ENCODE measurements around the gene WDR91. TPM values are rescaled to one million over a fixed set of nuclear protein-coding genes. Genes with fewer than 3 reads are reported as not detected.
"Not testable (repeated sequence)": the region's sequence is repeated elsewhere in the genome, so short reads cannot be mapped to it uniquely, and the experiment has no call there.

The WDR91 gene
- total RNA-seq, 2 experiments from 2014 or later: 9.3 to 25.9 TPM

- no peaks in the 10 kb centered on the region for H3K9me3 Mint-ChIP-seq (ENCODE audit: low read depth)
- ATAC-seq (no peak), DNase-seq (no peak)
- no peaks in the 10 kb centered on the region for H3K4me1 Mint-ChIP-seq
- H3K36me3 Mint-ChIP-seq: no peaks in the 10 kb centered on the region
- H3K4me3 Mint-ChIP-seq: no peak overlapping the region
- CTCF ChIA-PET: no interaction called here
- H3K27me3 Mint-ChIP-seq: peaks cover 7% of the 10 kb centered on the region
- no peak overlapping the region for H3K27ac Mint-ChIP-seq
Observed at GRCh38 chr7:135242096-135242684, 30.9 kb upstream of the WDR91 start.

DNA sequence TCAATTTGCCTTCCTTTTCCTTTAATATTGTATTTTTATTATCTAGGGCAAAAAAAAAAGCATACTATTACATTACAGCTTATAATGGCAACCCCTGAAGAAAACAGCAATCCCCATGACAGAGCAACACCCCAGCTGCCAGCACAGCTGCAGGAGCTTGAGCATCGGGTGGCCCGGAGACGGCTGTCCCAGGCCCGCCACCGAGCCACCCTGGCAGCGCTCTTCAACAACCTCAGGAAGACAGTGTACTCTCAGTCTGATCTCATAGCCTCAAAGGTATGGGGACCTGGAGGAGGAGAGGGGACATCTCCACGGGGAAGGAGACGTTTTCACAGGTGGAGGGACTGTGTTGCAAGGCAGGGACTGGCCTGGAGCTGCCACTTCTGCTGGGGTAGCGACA, 29.1 kb upstream of the WDR91 start:
- Mint-ChIP-seq H3K4me1 (peaks cover 7% of the 10 kb centered on the region), H3K9me3 (ENCODE audit: low read depth) (no peaks in the 10 kb centered on the region), H3K36me3 (no peaks in the 10 kb centered on the region), H3K27ac (no peak overlapping the region), H3K27me3 (peaks cover 7% of the 10 kb centered on the region), H3K4me3 (no peak overlapping the region)
- DNase-seq: no peak
- no peak for ATAC-seq
- CTCF ChIA-PET: no interaction called here

DNA sequence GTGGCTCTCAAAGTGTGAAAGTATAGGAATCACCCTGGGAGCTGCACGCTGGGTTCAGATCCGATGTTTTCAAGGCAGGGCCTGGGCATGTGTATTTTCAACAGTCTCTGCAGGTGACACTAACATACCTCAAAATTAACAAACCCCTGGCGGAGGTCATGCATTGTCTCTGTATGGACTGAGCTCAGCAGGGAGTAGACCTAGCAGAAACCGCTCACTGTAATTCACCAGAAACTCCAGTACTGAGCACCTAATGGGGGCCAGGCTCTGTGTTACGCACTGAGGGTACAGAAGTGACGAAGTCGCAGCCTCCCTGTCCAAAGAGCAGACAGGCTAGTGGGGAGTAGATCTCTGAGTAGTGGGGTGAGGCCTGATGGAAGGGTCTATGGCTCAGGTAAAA, 27.9 kb upstream of the WDR91 start:
- no peaks in the 10 kb centered on the region for H3K9me3 Mint-ChIP-seq (ENCODE audit: low read depth)
- H3K27me3 Mint-ChIP-seq: peaks cover 2% of the 10 kb centered on the region
- no peaks in the 10 kb centered on the region for H3K36me3 Mint-ChIP-seq
- no peak overlapping the region for H3K27ac Mint-ChIP-seq
- DNase-seq (no peak), ATAC-seq (no peak)
- CTCF ChIA-PET: interaction anchor here (1.8 kb wide), 1 partner anchor 9 kb away, joined by 5 read pairs; no protein-coding TSS in a partner anchor
- H3K4me3 Mint-ChIP-seq: no peak overlapping the region
- peaks cover 7% of the 10 kb centered on the region for H3K4me1 Mint-ChIP-seq

- ATAC-seq (no peak), DNase-seq (no peak)
- Mint-ChIP-seq H3K36me3 (no peaks in the 10 kb centered on the region), H3K4me3 (no peak overlapping the region), H3K27me3 (peaks cover 2% of the 10 kb centered on the region), H3K9me3 (ENCODE audit: low read depth) (no peaks in the 10 kb centered on the region), H3K4me1 (peaks cover 7% of the 10 kb centered on the region), H3K27ac (no peak overlapping the region)
- CTCF ChIA-PET: interaction anchor here (1.8 kb wide), 1 partner anchor 10 kb away, joined by 5 read pairs; no protein-coding TSS in a partner anchor
Observed at GRCh38 chr7:135238112-135238744, 26.9 kb upstream of the WDR91 start.

DNA sequence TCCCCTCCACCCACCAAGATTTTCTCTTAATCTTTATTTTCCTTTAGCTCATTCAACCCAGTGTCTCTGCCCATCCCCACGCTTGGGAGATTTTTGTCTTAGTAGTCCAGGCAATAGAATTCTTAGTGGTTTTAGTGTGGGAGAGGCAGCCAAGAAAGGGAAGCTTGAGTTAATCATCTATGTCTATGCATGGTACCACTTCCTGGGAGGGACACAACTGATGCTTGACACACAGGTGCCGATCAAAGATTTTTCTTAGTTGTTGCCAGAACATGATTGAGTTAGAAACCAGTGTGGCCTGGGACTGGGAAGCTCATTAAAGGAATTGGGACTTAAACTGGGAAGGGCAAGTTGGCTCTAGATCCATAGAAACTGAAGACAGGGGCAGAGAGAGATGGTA, 25.4 kb upstream of the WDR91 start:
- no peak overlapping the region for H3K4me3 Mint-ChIP-seq
- DNase-seq: no peak
- ATAC-seq: no peak
- H3K27me3 Mint-ChIP-seq: peaks cover 2% of the 10 kb centered on the region
- no peak overlapping the region for H3K27ac Mint-ChIP-seq
- no peaks in the 10 kb centered on the region for H3K36me3 Mint-ChIP-seq
- peaks cover 7% of the 10 kb centered on the region for H3K4me1 Mint-ChIP-seq
- CTCF ChIA-PET: interaction anchor here (0.6 to 1.9 kb wide), 3 partner anchors 17 to 294 kb away, joined by 3 to 5 read pairs (median 3); no protein-coding TSS in a partner anchor
- H3K9me3 Mint-ChIP-seq (ENCODE audit: low read depth): no peaks in the 10 kb centered on the region

GRCh38 chr7:135235841-135236240, 24.5 kb upstream of the WDR91 start:
- no peak overlapping the region for H3K4me3 Mint-ChIP-seq
- no peaks in the 10 kb centered on the region for H3K36me3 Mint-ChIP-seq
- peaks cover 2% of the 10 kb centered on the region for H3K27me3 Mint-ChIP-seq
- H3K4me1 Mint-ChIP-seq: peaks cover 7% of the 10 kb centered on the region
- no peak for DNase-seq
- no peak overlapping the region for H3K27ac Mint-ChIP-seq
- no peaks in the 10 kb centered on the region for H3K9me3 Mint-ChIP-seq (ENCODE audit: low read depth)
- CTCF ChIA-PET: interaction anchor here (1.0 to 1.9 kb wide), 3 partner anchors 16 to 39 kb away, joined by 3 to 5 read pairs (median 3); no protein-coding TSS in a partner anchor
- ATAC-seq: no peak

DNA sequence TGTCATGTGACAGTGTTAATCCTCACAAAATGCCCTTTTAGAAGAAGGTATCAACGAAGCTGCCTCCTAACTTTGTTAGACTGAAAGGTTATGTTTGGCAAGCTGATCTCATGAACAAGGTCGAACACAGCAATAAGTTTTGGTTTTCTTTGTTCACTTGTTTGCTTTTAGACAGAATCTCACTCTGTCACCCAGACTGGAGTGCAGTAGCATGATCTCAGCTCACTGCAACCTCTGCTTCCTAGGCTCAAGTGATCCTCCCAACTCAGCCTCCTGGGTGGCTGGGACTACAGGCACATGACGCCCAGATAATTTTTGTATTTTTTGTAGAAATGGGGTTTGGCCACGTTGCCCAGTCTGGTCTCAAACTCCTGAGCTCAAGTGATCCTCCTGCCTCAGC, 23.4 kb upstream of the WDR91 start:
- Mint-ChIP-seq H3K36me3 (no peaks in the 10 kb centered on the region), H3K27ac (no peak overlapping the region), H3K4me1 (peaks cover 7% of the 10 kb centered on the region), H3K4me3 (no peak overlapping the region), H3K9me3 (ENCODE audit: low read depth) (no peaks in the 10 kb centered on the region), H3K27me3 (no peaks in the 10 kb centered on the region)
- CTCF ChIA-PET: interaction anchor here (1.0 to 1.9 kb wide), 2 partner anchors 15 to 40 kb away, joined by 3 to 5 read pairs; no protein-coding TSS in a partner anchor
- no peak for ATAC-seq
- no peak for DNase-seq

GRCh38 chr7:135234095-135234494, 22.8 kb upstream of the WDR91 start:
- H3K4me1 Mint-ChIP-seq; DNase-seq; H3K9me3 Mint-ChIP-seq (ENCODE audit: low read depth); ATAC-seq; H3K4me3 Mint-ChIP-seq; H3K36me3 Mint-ChIP-seq; H3K27ac Mint-ChIP-seq; H3K27me3 Mint-ChIP-seq; CTCF ChIA-PET: not testable (repeated sequence)

DNA sequence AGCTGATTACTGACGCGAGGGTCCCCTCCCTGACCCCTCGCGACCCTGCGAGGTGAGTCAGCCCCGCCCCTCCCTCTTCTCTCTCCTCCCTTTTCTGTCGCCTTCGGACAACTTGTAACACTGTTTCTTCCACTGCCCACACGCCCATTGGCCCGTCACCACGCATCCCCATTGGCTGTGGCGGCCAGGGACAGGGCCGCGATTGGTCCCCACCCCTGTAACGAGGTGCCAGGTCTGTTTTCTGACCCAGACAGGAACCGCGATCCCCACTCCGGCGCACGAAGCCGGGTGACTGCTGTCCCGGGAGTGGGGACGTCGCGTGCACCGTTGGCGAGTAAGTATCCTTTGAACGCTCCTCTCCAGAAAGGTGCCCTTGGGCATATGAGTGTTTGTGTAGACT, 22.2 kb upstream of the WDR91 start, which contains the start of gene STRA8:
STRA8 (plus strand) TSS at position 269 of the 400 bp plus-strand sequence. CDS start 6,687 bp downstream, outside the sequence.
- no peaks in the 10 kb centered on the region for H3K9me3 Mint-ChIP-seq (ENCODE audit: low read depth)
- no peaks in the 10 kb centered on the region for H3K36me3 Mint-ChIP-seq
- peaks cover 7% of the 10 kb centered on the region for H3K4me1 Mint-ChIP-seq
- ATAC-seq: no peak
- CTCF ChIA-PET: no interaction called here
- H3K4me3 Mint-ChIP-seq: no peak within 1 kb of the TSS
- no peaks in the 10 kb centered on the region for H3K27me3 Mint-ChIP-seq
- no peak for DNase-seq
- no peak within 1 kb of the TSS for H3K27ac Mint-ChIP-seq

DNA sequence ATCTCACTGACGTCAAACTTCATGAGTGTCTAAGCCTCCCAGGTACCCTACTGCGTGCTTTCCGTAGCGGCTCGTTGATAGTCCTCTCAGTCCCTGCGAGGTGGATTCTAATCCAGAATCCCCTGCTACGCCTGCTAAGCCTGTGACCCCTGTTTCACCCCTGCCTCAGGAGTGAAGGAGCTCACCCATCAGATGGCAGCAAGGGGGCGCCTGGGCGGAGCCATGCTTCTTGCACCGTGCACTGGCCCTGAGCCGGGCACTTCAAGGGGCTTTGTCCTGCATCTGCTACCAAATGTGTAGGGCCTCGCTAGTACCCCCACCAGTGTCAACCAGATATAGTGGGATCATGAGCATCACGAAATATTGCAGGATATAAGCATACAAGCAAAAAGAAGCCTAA, 21.4 kb upstream of the WDR91 start:
- DNase-seq (no peak), ATAC-seq (no peak)
- Mint-ChIP-seq H3K9me3 (ENCODE audit: low read depth) (no peaks in the 10 kb centered on the region), H3K4me3 (no peak overlapping the region), H3K36me3 (no peaks in the 10 kb centered on the region), H3K27ac (no peak overlapping the region), H3K4me1 (peaks cover 7% of the 10 kb centered on the region), H3K27me3 (no peaks in the 10 kb centered on the region)
- CTCF ChIA-PET: no interaction called here

DNA sequence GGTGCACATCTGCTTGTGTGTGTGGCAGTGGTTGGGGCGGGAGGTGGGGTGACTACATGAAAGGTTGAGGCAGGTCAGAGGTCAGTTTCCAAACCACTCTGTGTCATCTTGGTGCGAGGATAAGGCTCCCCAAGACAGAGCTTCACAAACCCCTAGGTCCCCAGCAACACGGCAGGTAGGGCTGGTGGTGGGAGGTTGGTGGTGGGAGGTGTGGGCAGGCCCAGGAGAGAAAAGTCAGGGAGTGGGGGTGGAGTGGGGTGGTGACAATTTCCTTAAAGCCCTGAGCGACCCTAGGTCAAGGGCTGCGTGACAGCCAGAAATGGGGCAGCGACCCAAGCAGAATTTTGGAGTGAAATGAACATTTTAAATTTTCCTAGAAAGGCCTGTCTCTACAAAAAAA, 20.8 kb upstream of the WDR91 start:
- no peak overlapping the region for H3K27ac Mint-ChIP-seq
- peaks cover 7% of the 10 kb centered on the region for H3K4me1 Mint-ChIP-seq
- DNase-seq (no peak), ATAC-seq (no peak)
- no peak overlapping the region for H3K4me3 Mint-ChIP-seq
- H3K9me3 Mint-ChIP-seq (ENCODE audit: low read depth): no peaks in the 10 kb centered on the region
- H3K27me3 Mint-ChIP-seq: no peaks in the 10 kb centered on the region
- CTCF ChIA-PET: no interaction called here
- H3K36me3 Mint-ChIP-seq: no peaks in the 10 kb centered on the region

GRCh38 chr7:135231686-135232085, 20.4 kb upstream of the WDR91 start:
- no peak overlapping the region for H3K4me3 Mint-ChIP-seq
- CTCF ChIA-PET: no interaction called here
- no peaks in the 10 kb centered on the region for H3K9me3 Mint-ChIP-seq (ENCODE audit: low read depth)
- ATAC-seq (no peak), DNase-seq (no peak)
- H3K36me3 Mint-ChIP-seq: no peaks in the 10 kb centered on the region
- H3K27ac Mint-ChIP-seq: no peak overlapping the region
- H3K27me3 Mint-ChIP-seq: no peaks in the 10 kb centered on the region
- peaks cover 3% of the 10 kb centered on the region for H3K4me1 Mint-ChIP-seq

GRCh38 chr7:135224027-135224426, 12.7 kb upstream of the WDR91 start:
- no peak for ATAC-seq
- Mint-ChIP-seq H3K4me3 (no peak overlapping the region), H3K27me3 (peaks cover 5% of the 10 kb centered on the region), H3K4me1 (peaks cover 14% of the 10 kb centered on the region), H3K9me3 (ENCODE audit: low read depth) (peaks cover 9% of the 10 kb centered on the region), H3K36me3 (peaks cover 7% of the 10 kb centered on the region), H3K27ac (peak overlapping the region; percentile 50)
- no peak for DNase-seq
- CTCF ChIA-PET: no interaction called here
